ENCODE results near the gene CNTN1. TPM values are rescaled to one million over a fixed set of nuclear protein-coding genes. Genes with fewer than 3 reads are reported as not detected.

The CNTN1 gene
- total and polyA plus RNA-seq, 12 donors = 0.07 to 0.90 (median 0.21) TPM; not detected in 1

DNA sequence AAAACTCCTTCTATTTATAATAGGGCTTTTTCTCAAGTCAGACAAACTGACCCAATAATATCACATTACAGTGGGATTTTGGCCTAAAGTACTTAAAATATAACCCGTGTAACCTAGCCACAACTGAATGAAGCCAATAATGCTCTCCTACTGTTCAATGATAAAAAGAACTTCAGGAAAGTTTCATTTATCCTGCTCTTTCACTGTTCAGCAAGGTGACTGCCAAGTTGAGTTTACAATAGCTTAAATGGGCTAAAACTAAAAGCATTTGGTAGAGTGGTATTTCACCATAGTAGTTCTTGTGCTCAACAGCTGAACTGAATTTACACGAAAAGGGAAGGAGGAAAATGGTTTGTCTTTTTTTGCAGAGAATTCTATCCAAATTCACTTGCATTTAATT is 49.8 kb downstream of the CNTN1 start:
- ATAC-seq (no peak), DNase-seq (no peak)
- Histone ChIP-seq H3K4me1 (no peaks in the 10 kb centered on the region), H3K27me3 (no peaks in the 10 kb centered on the region), H3K9me3 (peaks cover 0 to 6% (median 0%) of the 10 kb centered on the region in 11 donors), H3K4me3 (no peak overlapping the region), H3K27ac (no peak overlapping the region), H3K36me3 (no peaks in the 10 kb centered on the region)
- intact Hi-C loops (cut with DNase I) = no loop called here
- TF ChIP-seq, protein P1, sequence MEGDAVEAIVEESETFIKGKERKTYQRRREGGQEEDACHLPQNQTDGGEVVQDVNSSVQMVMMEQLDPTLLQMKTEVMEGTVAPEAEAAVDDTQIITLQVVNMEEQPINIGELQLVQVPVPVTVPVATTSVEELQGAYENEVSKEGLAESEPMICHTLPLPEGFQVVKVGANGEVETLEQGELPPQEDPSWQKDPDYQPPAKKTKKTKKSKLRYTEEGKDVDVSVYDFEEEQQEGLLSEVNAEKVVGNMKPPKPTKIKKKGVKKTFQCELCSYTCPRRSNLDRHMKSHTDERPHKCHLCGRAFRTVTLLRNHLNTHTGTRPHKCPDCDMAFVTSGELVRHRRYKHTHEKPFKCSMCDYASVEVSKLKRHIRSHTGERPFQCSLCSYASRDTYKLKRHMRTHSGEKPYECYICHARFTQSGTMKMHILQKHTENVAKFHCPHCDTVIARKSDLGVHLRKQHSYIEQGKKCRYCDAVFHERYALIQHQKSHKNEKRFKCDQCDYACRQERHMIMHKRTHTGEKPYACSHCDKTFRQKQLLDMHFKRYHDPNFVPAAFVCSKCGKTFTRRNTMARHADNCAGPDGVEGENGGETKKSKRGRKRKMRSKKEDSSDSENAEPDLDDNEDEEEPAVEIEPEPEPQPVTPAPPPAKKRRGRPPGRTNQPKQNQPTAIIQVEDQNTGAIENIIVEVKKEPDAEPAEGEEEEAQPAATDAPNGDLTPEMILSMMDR (IDR thresholded peaks at IDR 0.05) = no peak
- WGBS, 2 donors = 65 to 68% methylated on average over 2 of the region's 2 CpGs

DNA sequence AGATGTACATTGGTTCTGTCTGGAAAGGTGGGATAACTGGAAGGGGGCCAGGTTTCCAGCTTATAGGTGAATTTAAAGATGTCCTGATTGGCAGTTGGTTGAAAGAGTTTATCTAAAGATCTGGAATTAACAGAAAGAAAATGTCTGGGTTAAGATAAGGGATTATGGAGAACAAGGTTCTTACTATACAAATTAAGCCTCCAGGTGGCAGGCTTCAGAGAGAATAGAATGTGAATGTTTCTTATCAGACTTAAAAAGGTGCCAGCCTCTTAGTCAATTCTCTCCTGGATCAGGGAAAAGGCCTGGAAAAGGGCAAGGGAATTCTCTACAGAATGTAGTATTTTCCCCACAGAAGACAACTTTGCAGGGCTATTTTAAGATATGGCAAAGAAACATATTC is 53.1 kb downstream of the CNTN1 start:
- intact Hi-C loops (cut with DNase I) = no loop called here
- TF ChIP-seq, protein P1 (IDR thresholded peaks at IDR 0.05) = no peak
- Histone ChIP-seq H3K4me3 (no peak overlapping the region), H3K9me3 (peaks cover 0 to 6% (median 0%) of the 10 kb centered on the region in 11 donors), H3K36me3 (no peaks in the 10 kb centered on the region), H3K4me1 (no peaks in the 10 kb centered on the region), H3K27me3 (no peaks in the 10 kb centered on the region), H3K27ac (no peak overlapping the region)
- DNase-seq = no peak
- no peak for ATAC-seq

DNA sequence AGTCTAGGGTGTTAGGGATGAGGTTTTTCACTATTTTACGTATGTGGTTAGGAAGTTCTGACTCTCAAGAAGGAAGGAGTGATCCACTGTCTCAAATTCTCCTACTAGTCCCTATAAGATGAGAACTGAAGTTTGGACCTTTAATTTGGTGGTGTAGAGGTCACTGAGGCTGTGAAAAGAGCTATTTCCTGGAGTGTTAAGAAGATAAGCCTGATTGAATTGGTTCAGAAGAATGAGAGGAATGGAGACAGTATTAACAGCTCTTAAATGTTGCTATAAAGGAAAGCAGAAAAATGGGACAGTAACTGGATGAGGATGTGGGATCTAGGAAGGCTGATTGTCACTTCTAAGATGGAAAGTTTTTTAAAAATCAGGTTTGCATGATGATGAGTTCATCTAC is 57.6 kb downstream of the CNTN1 start:
- 55 to 58% methylated on average over 1 of the region's 1 CpG for WGBS, 2 donors
- H3K4me1 ChIP-seq = no peaks in the 10 kb centered on the region
- ATAC-seq (no peak), DNase-seq (no peak)
- no peak overlapping the region for H3K27ac ChIP-seq
- H3K27me3 ChIP-seq = no peaks in the 10 kb centered on the region
- intact Hi-C loops (cut with DNase I) = no loop called here
- TF ChIP-seq, protein P1 (IDR thresholded peaks at IDR 0.05) = no peak
- no peak overlapping the region for H3K4me3 ChIP-seq
- no peaks in the 10 kb centered on the region for H3K9me3 ChIP-seq
- H3K36me3 ChIP-seq = no peaks in the 10 kb centered on the region

DNA sequence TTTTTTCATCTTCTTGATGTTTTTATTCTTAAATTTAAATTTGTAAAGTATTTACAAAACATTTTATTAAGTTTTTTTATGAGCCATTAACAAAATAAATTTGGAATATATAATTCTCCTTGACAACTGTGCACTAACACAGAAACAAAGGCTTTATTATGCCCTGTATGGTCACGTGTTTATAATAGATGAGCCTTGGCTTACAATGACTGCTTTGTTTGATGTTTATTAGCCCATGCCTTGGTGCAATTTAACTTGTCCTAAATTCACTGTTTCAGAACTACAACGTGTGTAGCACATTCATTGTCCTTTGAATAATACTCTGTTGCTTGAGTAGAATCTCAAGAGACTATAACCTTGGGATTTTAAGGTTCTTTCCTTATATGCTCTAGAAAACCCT is 59.8 kb downstream of the CNTN1 start:
- no peak overlapping the region for H3K4me3 ChIP-seq
- TF ChIP-seq, protein P1 (IDR thresholded peaks at IDR 0.05) = no peak
- H3K27me3 ChIP-seq = no peaks in the 10 kb centered on the region
- ATAC-seq (no peak), DNase-seq (no peak)
- no peaks in the 10 kb centered on the region for H3K4me1 ChIP-seq
- 49 to 60% methylated on average over 2 of the region's 2 CpGs for WGBS, 2 donors
- H3K9me3 ChIP-seq = no peaks in the 10 kb centered on the region
- H3K36me3 ChIP-seq = no peaks in the 10 kb centered on the region
- no peak overlapping the region for H3K27ac ChIP-seq
- intact Hi-C loops (cut with DNase I) = no loop called here

DNA sequence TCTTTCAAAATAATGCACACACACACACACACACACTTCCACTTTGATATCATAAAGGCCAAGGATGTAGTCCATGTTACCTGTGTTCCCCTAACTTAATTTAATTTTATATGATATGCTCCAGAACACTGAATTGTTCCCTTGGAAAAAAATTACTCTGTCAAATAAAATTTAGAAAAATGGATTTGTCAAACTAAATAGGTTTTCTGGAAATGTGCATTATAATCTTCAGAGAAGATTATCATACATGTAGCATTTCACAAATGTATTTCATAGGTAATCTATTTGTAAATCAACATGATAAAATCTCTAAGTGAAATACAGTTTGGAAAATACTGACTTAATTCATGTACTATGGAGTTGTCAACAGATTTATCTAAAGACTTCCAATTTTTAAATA is 68.6 kb downstream of the CNTN1 start:
- ATAC-seq = no peak
- TF ChIP-seq, protein P1 (IDR thresholded peaks at IDR 0.05) = no peak

More for the DNA sequence above, 68.6 kb downstream of the CNTN1 start:
- DNase-seq = no peak
- H3K4me3 ChIP-seq = no peak overlapping the region
- intact Hi-C loops (cut with DNase I) = no loop called here
- no peaks in the 10 kb centered on the region for H3K4me1 ChIP-seq
- no peaks in the 10 kb centered on the region for H3K27me3 ChIP-seq
- no peak overlapping the region for H3K27ac ChIP-seq
- H3K9me3 ChIP-seq = peaks cover 0 to 2% (median 0%) of the 10 kb centered on the region in 11 donors
- no peaks in the 10 kb centered on the region for H3K36me3 ChIP-seq

Data from heart right ventricle (tissue), 16 donors.